Uterus (tissue), 2 donors: ENCODE measurements around the gene KLF13.

Source experiments
- POLR2A ChIP-seq, 2 donors: fragments of 450-650 bp; IDR thresholded peaks; one replicate each; pipeline ENCODE4 v1.6.1; 2016; ENCODE audit warnings: antibody characterized with exemption in 2 of 2, mild to moderate bottlenecking in 1 of 2, moderate library complexity in 1 of 2
- TF ChIP-seq, protein P1 (sequence below), 4 experiments: fragments of 200-600 bp in 2 of 4; fragments of 450-650 bp in 2 of 4; sonication (generic) in 2 of 4; IDR thresholded peaks; one replicate each; pipeline ENCODE4 v1.5.1; 2016 to 2019; ENCODE audit warnings: antibody characterized with exemption in 4 of 4, mild to moderate bottlenecking in 2 of 4, moderate library complexity in 1 of 4

DNA sequence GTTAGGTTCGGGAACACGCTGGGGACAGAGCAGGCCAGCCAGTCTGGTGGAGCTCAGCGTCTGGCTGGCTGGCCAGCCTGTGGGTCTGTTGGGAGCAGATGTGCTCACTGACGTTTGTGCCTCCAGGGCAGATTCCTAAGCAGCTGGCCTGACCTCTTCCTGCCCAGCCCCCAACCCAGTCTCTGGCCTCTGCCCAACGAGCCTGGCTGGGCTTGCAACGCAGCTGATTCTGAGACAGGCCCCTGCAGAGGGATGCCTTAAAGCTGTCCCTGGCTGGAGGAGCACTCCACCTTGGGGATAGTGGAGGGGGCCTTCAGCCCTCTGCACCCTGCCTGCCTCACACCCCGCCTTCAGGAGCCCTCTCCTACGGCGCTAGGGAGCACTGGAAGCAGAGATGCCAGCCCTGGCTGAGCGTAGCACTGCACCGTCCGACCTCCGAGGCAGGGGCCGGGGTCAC lies 46.0 kb downstream of the KLF13 start:
- TF ChIP-seq, protein P1, sequence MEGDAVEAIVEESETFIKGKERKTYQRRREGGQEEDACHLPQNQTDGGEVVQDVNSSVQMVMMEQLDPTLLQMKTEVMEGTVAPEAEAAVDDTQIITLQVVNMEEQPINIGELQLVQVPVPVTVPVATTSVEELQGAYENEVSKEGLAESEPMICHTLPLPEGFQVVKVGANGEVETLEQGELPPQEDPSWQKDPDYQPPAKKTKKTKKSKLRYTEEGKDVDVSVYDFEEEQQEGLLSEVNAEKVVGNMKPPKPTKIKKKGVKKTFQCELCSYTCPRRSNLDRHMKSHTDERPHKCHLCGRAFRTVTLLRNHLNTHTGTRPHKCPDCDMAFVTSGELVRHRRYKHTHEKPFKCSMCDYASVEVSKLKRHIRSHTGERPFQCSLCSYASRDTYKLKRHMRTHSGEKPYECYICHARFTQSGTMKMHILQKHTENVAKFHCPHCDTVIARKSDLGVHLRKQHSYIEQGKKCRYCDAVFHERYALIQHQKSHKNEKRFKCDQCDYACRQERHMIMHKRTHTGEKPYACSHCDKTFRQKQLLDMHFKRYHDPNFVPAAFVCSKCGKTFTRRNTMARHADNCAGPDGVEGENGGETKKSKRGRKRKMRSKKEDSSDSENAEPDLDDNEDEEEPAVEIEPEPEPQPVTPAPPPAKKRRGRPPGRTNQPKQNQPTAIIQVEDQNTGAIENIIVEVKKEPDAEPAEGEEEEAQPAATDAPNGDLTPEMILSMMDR (IDR thresholded peaks at IDR 0.05), result no peak
- TF ChIP-seq POLR2A (IDR thresholded peaks at IDR 0.05), result no peak
